Fibroblast of mammary gland (primary cell): ENCODE measurements around the gene APOB.

Source experiments
- DNase-seq: peaks from one replicate; pipeline ENCODE4 v3.0.0-alpha.2; 2010; ENCODE audit warnings: low read depth
- H3K4me3 ChIP-seq: 2 replicates; pipeline ENCODE4 v1.5.1; 2011; ENCODE audit warnings: low read depth, mild to moderate bottlenecking, low read length, moderate library complexity; ENCODE audit not compliant: control insufficient read depth
- TF ChIP-seq, protein P1 (sequence below): conservative IDR thresholded peaks from 2 replicates; pipeline ENCODE4 v1.5.1; 2011; ENCODE audit warnings: low read depth, low read length, inconsistent platforms; ENCODE audit not compliant: control insufficient read depth, insufficient read depth

APOB gene

DNA sequence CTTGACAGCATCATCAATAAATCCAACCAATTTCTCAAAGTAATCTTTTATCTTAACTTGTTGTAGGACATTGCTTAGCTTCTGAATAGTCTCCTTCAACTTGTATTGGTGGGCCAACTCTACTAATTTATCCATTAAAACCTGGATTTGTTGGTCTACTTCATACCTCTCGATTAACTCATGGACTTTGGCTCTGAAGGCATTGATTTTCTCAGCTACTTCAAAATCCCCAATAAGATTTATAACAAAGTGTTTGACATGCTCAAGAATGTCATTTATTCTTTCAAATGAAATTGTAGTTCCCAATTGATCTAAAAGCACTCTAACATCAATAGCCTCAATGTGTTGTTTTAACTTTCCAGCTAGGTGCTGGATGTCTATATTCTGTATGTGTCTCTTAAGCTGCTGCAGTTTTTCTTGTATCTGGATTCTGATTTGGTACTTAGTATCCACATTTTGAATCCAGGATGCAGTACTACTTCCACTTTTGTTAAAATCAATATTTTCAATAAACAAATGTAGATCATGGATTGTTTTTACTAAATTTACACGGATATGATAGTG lies 34.1 kb downstream of the APOB start:
- TF ChIP-seq, protein P1, sequence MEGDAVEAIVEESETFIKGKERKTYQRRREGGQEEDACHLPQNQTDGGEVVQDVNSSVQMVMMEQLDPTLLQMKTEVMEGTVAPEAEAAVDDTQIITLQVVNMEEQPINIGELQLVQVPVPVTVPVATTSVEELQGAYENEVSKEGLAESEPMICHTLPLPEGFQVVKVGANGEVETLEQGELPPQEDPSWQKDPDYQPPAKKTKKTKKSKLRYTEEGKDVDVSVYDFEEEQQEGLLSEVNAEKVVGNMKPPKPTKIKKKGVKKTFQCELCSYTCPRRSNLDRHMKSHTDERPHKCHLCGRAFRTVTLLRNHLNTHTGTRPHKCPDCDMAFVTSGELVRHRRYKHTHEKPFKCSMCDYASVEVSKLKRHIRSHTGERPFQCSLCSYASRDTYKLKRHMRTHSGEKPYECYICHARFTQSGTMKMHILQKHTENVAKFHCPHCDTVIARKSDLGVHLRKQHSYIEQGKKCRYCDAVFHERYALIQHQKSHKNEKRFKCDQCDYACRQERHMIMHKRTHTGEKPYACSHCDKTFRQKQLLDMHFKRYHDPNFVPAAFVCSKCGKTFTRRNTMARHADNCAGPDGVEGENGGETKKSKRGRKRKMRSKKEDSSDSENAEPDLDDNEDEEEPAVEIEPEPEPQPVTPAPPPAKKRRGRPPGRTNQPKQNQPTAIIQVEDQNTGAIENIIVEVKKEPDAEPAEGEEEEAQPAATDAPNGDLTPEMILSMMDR: no peak
- no peak for DNase-seq
- H3K4me3 ChIP-seq: no peak overlapping the region

DNA sequence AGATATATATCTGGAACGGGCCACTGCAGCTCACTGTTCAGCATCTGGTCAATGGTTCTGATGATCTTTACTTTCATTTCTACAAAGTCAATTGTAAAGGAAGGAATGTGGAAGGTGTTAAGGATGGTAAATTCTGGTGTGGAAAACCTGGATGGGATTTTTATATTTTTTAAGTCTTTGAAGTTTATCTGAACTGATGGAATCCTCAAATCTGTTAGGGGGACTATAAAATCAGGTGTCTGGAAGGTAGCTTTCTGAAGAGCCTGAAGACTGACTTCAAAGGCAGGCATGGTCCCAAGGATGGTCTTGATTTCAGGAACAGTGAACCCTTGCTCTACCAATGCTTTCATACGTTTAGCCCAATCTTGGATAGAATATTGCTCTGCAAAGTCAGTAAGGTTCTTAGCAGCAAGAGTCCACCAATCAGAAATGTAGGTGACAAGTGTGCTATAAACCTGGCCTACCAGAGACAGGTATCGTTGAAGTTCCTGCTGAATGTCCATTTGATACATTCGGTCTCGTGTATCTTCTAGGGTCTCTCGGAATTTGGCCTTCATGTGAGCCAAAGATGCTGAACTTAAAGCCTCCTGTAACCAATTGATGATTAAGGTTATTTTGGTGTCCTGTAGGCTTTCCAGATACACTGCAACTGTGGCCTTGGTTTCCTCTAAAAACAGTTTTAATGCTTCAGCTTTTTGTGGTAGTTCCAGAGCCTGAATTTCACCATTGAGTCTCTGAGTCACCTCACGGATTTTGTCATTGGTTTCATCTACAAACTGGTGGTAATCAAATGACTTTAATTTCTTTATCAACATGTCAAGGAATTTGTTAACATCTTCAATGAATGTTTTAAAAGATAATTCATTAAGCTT lies 34.8 kb downstream of the APOB start:
- TF ChIP-seq, protein P1: no peak
- no peak overlapping the region for H3K4me3 ChIP-seq
- no peak for DNase-seq

DNA sequence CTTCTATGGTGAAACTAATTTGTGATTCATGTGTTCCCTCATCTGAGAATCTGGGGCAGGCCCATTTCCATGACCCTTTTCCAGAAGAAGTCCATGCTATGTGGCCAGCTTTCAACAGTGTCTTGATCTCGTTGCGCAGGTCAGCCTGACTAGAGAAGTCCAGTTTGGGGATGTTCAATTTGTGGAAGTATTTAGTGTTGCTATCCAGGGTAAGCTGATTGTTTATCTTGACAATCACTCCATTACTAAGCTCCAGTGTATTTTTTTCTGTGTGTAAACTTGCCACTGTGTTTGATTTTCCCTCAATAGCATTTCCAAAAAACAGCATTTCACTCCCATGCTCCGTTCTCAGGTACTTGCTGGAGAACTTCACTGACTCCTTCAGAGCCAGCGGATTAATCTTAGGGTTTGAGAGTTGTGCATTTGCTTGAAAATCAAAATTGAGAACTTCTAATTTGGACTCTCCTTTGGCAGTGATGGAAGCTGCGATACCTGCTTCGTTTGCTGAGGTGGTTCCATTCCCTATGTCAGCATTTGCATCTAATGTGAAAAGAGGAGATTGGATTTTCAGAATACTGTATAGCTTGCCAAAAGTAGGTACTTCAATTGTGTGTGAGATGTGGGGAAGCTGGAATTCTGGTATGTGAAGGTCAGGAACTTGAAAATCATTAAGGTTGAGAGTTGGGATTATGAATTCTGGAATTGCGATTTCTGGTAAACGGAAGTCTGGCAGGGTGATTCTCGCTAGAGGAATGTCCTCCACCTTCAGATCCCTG lies 35.7 kb downstream of the APOB start:
- TF ChIP-seq, protein P1: no peak
- no peak overlapping the region for H3K4me3 ChIP-seq
- no peak for DNase-seq

GRCh38 chr2:21007129-21008013 lies 36.5 kb downstream of the APOB start:
- no peak for DNase-seq
- no peak overlapping the region for H3K4me3 ChIP-seq
- TF ChIP-seq, protein P1: no peak

- no peak for DNase-seq
- H3K4me3 ChIP-seq: no peak overlapping the region
- TF ChIP-seq, protein P1: no peak
These were observed 37.3 kb downstream of the APOB start for GRCh38 chr2:21006423-21007128.
